T-helper 1 cell treated with Interleukin-12 subunit alpha and Interleukin-12 subunit beta and Interleukin-4 antibody, amounts not matched to agents 30 ng/mL and 1 ng/mL, for 36 hours (primary cell): ENCODE results near the gene ZSWIM7. TPM values are rescaled to one million over a fixed set of nuclear protein-coding genes. Genes with fewer than 3 reads are reported as not detected.
"Not testable (repeated sequence)": the region's sequence is repeated elsewhere in the genome, so short reads cannot be mapped to it uniquely, and the experiment has no call there.

Source experiments
- intact Hi-C: fragments of 100-400 bp; cut with micrococcal nuclease; formaldehyde crosslinking; loops from one replicate; pipeline ENCODE4 v1.15.1; 2024
- total RNA-seq: library from RNA; stranded (reverse); gene quantifications from 2 replicates; pipeline ENCODE4 v1.2.3, GENCODE V29; 2022

The ZSWIM7 gene
- total RNA-seq, 1 donor from 2014 or later: 9.2 TPM

DNA sequence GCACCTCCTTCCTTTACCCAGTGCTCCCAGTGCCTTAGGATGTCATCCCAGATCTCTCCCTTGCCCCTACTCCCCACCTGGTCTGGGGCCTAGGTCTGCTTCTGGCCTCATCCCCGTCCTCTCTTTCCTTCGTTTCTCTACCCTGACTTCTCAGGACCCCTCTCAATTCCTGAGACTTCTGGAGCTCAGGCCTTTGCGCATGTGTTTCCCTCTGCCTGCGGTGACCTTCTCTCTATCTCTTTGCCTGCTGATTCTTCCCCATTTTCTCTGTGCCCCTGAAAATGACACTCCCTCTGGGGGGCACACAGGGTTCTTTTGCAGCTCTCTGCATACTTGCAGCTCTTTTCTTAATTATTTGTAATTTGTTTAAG lies 41.0 kb downstream of the ZSWIM7 start:
- intact Hi-C loops: loop anchor here (2.0 to 5.0 kb wide), 5 partner anchors 14 to 1756 kb away; partner anchors contain the start of genes ADORA2B, NCOR1 and PIGL

DNA sequence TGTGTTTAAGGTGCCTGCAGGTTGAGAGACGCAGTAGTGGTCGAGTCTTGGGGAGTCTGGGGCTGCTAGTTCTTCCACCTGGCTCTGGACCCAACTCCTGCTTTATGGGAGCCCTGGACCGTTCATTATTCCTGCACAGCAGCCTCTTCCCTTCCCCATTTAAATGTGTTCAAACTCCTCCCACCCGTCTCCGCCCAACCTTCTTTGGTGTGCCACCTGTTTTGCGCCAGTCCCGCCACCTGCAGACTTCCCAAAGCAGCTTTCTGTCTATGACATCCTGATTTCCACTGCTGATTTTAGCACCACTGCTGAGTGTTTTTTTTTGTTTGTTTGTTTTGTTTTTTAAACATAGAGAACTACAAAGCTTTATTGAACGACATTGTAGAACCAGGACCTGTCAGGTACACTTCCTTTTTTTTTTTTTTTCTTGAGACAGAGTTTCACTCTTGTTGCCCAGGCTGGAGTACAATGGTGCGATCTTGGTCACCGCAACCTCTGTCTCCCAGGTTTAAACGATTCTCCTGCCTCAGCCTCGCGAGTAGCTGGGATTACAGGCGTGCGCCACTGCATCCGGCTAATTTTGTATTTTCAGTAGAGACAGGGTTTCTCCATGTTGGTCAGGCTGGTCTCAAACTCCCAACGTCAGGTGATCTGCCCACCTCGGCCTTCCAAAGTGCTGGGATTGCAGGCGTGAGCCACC lies 41.7 kb downstream of the ZSWIM7 start:
- intact Hi-C loops: loop anchor here (2.0 to 5.0 kb wide), 5 partner anchors 13 to 1755 kb away; partner anchors contain the start of genes ADORA2B, NCOR1 and PIGL

DNA sequence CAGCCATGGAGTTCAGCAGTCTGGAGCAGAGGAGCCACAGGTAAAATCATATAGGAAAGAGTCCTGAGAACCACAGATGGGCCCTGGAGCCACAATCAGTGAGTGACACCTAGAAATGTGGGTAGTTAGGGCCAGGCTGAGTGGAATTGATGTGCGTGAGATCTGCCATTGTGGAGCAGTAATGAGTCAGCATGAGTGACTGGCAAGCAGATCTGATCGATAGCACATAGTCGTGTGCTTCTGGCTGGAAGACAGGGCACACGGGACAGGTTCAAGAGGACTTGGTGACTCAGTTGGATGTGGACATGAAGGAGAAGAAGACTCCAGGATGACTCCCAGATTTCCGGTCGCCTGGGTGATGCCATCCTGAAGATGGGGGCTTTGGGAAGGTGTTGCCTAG lies 42.3 kb downstream of the ZSWIM7 start:
- intact Hi-C loops: loop anchor here (5.0 kb wide), 4 partner anchors 60 to 1755 kb away; partner anchors contain the start of genes NCOR1 and PIGL

DNA sequence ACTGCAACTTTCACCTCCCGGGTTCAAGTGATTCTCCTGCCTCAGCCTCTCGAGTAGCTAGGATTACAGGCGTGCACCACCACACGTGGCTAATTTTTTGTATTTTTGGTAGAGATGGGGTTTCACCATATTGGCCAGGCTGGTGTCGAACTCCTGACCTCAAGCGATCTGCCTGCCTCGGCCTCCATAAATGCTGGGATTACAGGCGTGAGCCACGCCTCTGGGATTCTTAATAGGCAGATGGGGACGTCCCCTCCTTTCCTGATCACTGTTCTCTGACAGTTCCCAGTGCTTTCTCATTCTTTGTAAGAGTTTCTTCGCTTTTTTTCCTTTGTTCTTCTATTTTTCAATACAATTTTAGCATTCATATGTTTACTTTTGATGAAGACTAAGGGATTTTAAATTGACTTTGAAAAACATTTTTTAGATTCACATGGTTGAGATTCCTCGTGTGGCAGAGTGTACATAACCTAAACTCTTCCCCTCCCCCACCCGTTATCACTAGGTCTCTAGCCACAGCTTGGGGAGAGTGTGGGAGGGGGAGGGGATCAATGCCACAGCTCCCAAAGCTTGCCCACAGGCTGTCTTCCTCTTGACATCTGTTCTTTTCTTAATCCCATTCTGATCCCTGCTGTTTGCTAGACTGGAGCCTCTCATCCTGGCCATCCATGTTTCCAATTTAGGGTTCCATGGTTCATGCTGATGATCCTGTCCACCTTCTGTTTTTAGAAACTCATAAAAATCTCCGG lies 43.5 kb downstream of the ZSWIM7 start:
- intact Hi-C loops: loop anchor here (5.0 kb wide), 4 partner anchors 59 to 1754 kb away; partner anchors contain the start of genes NCOR1 and PIGL

DNA sequence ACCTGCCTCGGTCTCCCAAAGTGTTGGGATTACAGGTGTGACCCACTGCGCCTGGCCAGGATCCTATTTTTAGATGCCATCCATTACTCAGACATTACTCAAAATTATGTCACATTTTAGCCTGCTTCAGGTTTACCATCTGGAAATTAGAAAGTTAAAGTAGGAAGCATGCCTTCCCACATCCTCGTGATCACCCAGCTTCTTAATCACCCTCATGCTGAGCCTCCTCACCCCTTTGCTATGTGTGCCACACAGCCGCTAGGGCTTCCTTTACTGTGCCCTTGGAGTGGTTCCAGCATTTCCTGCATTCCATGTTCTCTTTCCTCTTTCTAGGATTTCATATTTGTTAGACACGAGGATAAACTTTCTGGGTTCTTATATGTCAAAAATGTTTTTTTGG lies 45.3 kb downstream of the ZSWIM7 start:
- intact Hi-C loops: no loop called here

DNA sequence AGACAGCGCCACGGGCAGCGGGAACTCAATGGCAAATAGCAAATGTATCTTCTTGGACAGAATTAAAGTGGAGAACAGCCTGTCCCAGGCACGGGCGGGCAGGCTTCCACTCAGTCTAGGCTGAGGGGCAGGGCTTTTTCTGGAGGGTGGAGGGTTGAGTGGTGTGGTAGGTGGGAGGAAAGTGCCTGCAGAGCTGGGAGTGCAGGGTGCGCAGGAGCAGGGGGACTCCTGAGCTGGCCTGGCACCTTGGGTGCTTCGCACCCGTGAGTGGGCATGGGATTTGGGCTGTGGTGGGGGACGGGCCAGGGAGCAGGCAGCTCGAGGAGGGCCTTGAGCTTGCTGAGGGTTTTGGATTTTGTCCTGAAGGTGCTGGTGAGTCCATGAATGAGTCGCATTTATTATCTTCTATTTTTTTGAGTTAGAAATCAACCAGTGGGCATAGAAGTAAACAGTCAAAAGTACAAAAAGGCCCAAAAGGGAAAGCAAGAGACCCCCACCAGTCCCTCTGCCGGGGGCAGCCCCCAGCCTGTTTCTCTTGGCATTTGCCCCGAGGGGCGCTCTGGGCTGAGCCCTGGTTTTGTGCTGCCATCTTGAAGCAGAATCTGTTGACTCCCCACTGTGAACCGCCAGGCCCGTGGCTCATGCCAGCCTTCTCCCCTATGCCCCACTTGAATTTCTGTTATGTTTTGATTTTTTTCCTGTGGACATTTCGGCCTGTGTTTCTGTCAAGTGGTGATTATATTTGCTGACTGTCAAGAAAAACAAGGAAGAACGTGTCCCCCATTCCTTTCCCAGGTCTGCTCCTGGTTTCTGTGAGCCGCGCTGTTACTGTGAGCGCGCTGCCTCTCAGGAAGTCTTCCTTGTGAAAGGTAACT lies 46.4 kb downstream of the ZSWIM7 start:
- intact Hi-C loops: no loop called here

DNA sequence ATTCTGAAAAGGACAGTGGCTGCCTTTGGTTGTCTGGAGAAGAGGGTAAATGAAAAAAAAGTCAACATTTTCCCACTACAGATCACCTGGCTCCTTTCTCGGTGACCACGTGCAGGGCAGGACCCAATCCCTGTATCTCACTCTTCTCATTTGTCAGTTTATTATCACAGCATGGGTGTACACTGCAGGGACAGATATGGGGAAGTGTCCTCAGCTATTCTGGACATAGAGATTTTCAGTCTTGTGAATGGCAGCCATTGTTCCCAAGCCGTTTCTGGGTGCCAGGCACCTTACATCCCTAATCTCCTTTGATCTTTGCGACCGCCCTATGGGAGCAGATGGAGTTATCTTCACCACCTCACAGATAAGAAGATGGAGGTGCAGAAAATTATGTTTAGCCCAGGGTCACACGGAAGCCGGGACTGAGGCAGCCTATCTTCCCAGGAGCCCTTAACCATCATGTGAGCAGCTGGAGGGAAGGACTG lies 47.4 kb downstream of the ZSWIM7 start:
- intact Hi-C loops: no loop called here

DNA sequence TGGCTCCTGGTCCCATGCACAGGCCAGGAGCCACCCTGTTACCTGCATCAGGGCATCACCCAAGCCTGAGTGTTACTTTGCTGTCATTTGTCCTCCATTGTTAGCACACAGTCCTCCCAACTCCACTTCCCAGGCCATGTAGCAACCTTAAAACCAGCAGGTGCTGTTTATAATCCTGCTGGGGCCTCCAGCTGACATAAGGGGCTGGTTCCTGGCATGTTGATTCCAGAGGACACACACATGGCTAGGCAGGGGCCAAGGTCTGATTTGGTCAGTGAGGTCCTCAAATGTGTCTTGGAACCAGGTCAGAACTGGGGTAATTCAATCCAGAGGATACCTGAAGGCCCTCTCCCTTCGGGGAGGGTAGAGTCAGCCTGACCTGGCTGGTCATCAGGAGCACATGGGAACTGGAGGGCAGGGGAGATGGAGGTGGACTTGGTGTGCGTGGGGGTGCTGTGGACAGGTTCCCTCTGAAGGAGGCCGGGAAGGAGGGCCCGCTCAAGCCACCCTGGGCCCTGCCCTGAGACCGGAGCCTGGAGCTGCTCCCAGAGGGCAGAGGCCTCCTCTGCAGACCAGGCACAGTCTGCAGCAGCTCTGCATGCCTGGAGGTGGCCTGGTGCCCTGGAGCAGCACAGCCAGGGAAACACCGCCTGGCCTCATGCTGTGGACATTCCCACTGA lies 48.0 kb downstream of the ZSWIM7 start:
- intact Hi-C loops: no loop called here

DNA sequence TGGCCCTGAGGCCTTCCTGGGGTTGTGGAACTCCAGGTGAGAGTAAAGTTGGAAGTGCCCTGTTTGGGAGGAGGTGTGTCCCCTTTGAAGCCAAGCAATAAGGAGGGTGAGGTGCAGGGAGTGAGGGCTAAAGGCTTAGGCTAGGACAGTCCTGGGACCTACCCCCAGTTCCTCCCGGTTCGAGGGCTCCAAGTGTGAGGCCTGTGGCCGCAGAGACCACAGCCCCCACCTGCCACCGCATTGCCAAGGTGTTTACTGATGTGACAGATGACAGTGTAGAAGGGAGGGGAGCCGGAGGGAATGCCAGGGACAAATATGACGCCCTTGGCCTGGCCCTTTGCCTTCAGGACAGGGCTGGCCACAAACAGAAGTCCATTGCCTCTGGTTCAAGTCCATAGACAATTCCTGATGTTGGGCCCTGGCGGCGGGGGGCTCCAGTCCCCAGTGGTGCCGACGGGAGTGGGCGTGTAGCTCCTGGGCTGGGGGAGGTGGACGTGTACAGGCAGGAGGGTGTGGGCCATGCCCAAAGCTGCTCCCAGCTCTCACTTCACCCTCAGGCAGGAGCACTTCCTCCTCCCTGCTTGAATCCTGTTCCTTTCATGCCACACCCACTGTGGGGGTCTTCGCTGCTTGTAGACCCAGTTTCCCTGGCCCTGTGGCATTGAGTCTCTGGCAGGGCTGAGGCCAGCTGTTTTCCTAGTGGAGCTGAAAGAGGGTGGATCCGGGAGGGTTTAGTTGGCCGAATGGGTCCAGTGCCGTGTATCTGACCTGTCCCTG lies 51.3 kb downstream of the ZSWIM7 start:
- intact Hi-C loops: no loop called here

DNA sequence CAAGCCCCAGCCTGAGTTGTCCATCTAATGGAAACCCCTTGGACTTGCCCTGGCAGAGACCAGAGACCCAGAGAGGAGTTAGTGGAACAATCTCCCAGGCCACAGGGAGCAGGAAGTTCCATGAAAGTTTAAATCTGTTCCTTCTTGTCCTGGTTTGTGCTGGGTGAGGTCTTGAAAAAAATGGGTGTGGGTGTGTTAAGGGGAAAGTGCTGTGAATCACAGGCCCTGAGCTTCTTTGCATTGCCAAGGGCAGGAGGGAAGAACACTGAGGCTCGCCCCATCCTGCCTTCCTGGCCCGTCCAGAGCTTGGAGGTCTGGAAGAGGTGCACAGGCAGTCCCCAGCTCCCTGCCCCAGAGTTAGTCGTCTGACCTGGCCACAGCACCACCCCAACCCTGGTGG lies 52.2 kb downstream of the ZSWIM7 start:
- intact Hi-C loops: no loop called here

DNA sequence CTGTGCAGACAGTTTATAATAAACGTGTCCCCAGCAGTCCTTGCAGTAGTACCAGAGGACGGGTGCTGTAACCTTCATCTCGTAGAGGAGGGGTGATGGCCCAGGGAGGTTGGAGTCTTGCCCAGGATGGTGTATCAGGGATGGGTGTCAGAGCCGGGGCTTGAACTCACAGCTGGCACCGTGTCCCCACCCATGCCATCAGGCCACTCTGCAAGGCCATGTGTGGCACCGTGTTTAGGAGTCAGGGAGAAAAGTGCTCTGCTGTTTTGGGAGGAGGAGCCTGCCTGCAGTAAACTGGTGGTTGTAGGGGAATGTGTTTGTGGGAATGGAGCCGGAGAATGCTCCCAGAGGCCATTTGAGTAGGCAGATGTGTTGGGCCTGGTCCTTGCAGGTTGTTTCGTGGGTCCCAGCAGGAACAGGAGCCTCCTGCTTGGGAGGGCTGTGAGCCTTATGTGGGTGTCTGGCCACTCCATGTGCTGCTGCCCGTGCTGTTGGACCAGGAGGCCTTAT lies 52.8 kb downstream of the ZSWIM7 start:
- intact Hi-C loops: no loop called here

DNA sequence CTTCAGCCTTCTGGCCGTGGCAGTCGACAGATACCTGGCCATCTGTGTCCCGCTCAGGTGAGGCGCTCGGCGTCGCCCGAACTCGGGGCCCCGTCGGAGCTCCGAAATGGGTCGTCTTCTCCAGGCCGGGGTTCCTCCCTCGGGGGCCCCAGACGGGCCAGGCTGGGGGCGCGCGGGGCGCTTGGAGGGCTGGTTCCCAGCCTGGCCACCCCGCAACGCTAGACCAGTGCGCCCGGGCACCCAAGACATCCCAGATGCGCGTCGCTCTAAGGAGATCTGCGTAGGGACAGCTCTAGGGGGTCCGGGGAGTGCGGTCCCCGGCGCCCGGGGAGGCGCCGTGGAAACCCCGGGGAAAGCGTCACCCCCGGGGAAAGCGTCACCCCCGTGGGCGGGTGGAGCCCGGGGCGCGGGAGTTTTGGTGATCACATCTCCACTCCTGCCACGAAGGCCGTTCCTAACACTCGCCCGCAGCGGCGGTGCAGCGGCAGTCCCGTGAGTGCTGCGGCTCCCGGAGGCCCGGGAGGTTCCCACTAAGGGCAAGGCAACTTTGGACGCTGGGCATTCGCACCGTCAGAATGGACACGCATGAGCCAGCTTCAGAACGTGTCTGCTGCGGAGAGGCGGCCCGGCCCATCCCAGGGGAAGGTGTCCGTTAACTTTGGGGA lies 53.8 kb downstream of the ZSWIM7 start:
- intact Hi-C loops: loop anchor here (1.0 to 2.0 kb wide), 2 partner anchors 13 to 53 kb away; no protein-coding TSS in a partner anchor

DNA sequence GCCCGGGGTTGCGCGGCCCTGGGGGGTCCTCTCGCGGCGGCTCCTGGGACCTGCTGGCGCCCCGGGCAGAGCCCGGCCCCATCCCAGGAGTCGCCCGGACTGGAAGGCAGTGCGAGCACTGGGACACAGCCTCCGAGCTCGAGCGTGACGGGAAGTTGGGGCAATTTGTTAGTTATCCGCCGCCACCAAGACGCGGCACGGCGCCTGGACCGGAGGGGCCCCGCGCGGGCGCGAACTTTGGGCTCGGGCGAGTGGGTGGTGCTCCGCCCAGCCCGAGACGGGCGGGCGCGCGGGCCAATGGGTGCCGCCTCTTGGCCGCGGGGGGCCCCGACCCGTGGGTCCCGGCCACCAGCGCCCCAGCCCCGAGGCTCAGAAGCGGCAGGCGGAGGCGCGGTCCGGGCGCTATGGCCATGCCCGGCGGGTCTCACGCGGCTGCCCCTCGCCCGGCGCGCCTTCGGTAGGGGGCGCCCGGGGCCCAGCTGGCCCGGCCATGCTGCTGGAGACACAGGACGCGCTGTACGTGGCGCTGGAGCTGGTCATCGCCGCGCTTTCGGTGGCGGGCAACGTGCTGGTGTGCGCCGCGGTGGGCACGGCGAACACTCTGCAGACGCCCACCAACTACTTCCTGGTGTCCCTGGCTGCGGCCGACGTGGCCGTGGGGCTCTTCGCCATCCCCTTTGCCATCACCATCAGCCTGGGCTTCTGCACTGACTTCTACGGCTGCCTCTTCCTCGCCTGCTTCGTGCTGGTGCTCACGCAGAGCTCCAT lies 54.6 kb downstream of the ZSWIM7 start, which contains the start of gene ADORA2B:
Gene ADORA2B (plus strand): TSS at position 372 of the 768 bp plus-strand sequence. CDS start 119 bp downstream, at position 491.
- intact Hi-C loops: loop anchor here (1.0 to 2.0 kb wide), 2 partner anchors 14 to 53 kb away; no protein-coding TSS in a partner anchor

DNA sequence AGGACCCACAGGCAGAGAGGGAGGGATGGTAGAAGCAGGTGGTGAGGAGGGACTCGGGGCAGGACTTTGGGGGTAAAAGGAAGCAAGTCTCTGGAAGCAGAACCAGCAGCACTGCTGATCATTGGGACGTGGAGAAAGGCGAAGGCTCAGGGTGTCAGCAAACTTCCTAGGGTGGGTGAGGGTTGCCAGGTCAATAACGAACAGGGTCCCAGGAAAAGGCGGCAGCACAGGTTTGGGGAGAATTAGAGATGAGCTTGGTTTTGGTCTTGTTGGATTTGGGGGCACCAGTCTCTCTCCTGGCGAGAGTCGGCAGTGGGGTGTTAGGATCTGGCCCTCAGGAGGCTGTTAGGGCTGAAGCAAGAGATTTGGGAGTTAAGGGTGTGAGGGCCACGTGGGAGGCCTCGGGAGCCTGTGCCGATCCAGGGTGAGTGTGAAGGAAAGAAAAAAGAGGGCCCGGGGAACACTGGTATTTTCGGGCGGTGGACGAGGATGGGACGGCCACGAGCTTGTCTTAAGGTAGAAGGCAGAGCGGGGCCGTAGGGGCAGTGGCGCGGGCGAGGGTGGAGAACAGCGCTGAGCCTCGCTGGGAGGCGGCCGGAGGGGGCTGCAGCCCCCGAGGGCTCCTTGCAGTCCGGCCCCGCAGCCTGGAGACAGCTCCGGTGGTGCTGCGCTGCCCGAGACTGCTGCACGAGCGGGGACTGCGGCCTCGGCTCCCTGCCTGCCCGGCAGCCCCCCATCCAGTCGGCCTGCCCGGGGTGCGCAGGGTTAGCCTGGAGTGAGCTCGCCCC lies 55.3 kb downstream of the ZSWIM7 start:
- intact Hi-C loops: loop anchor here (2.0 kb wide), 1 partner anchor 15 kb away; no protein-coding TSS in a partner anchor

DNA sequence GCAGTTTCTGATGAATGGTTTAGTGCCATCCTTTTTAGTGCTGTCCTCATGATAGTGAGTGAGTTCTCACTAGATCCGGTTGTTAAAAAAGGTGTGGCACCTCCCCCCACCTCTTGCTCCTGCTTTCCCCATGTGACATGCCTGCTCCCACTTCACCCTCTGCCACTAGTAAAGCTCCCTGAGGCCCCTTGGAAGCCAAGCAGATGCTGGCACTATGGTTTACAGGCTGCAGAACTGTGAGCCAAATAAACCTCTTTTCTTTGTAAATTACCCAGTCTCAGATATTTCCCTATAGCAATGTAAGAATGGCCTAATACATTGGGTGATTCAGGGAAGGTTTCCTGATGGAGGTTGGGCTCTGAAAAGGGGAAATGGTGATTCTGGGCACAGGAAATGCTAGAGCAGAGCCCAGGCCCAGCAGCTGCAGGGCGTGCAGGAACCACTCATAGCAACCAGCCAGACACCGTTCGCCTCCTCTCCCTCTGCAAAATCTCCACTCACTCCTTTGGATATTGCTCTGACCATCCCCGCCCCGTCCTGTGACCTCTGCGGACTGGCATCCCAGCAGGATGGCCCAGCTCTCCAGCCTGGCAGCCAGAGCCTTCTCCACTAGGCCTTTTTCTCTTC lies 57.2 kb downstream of the ZSWIM7 start:
- intact Hi-C loops: no loop called here

DNA sequence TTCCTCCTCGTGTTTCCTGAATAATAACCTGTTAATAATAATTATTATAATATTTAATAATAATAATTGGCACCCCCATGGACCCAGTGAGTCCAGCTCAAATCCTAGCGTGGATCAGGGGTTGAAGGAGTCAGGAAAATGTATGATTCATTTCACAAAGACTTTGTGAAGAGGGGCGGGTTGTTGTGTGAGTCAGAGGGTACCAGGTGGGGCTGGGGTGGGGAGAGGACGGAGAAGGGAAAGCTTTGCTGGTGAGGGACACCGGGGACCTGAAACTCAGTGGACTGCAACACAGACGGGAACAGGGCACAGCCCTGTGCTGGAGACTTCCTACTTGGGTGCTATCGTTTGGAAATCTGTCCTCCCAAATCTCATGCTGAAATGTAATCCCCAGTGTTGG lies 57.7 kb downstream of the ZSWIM7 start:
- intact Hi-C loops: no loop called here

DNA sequence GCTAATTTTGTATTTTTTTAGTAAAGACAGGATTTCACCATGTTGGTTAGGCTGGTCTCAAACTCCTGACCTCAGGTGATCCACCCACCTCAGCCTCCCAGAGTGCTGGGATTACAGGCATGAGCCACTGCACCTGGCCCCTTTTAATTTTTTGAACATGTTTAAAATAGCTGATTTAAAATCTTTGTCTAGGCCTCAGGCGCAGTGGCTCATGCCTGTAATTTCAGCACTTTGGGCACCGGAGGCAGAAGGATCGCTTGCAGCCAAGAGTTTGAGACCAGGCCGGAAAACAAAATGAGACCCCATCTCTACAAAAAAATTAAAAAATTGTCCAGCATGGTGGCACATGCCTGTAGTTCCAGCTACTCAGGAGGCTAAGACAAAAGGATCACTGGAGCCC lies 63.0 kb downstream of the ZSWIM7 start:
- intact Hi-C loops: not testable (repeated sequence)
